Measurements from ENCODE around the gene AKAP12.
"Not testable (repeated sequence)": the region's sequence is repeated elsewhere in the genome, so short reads cannot be mapped to it uniquely, and the experiment has no call there.

AKAP12 gene

GRCh38 chr6:151310852-151311767 lies 71.3 kb downstream of the AKAP12 start:
- POLR2A ChIA-PET = no interaction called here
- CTCF ChIA-PET = no interaction called here
- no peak for DNase-seq (ENCODE audit: extremely low spot score)
- TF ChIP-seq BHLHE40 (IDR thresholded peaks at IDR 0.05; ENCODE audit: borderline replicate concordance) (no peak), LEF1 (IDR thresholded peaks at IDR 0.05; ENCODE audit: borderline replicate concordance) (no peak), ELF4 (IDR thresholded peaks at IDR 0.05) (no peak), SUZ12 (IDR thresholded peaks at IDR 0.05) (no peak), TARDBP (IDR thresholded peaks at IDR 0.05) (no peak), L3MBTL2 (conservative IDR thresholded peaks at IDR 0.05) (no peak), PKNOX1 (IDR thresholded peaks at IDR 0.05) (no peak), ZNF384 (IDR thresholded peaks at IDR 0.05) (no peak), ARNT (IDR thresholded peaks at IDR 0.05) (no peak), FOXA1 (IDR thresholded peaks at IDR 0.05) (no peak), CTBP1 (IDR thresholded peaks at IDR 0.05; ENCODE audit: borderline replicate concordance) (no peak), FOXK2 (IDR thresholded peaks at IDR 0.05) (no peak), SP1 (IDR thresholded peaks at IDR 0.05) (no peak), HDGF (IDR thresholded peaks at IDR 0.05; ENCODE audit: borderline replicate concordance) (no peak), NFRKB (IDR thresholded peaks at IDR 0.05) (no peak), FOXM1 (IDR thresholded peaks at IDR 0.05; ENCODE audit: borderline replicate concordance) (no peak)

GRCh38 chr6:151313066-151313491 lies 73.3 kb downstream of the AKAP12 start:
- no peak for DNase-seq (ENCODE audit: extremely low spot score)
- POLR2A ChIA-PET = no interaction called here
- TF ChIP-seq CTBP1 (IDR thresholded peaks at IDR 0.05; ENCODE audit: borderline replicate concordance) (no peak), FOXK2 (IDR thresholded peaks at IDR 0.05) (no peak), SP1 (IDR thresholded peaks at IDR 0.05) (no peak)
- CTCF ChIA-PET = no interaction called here

- DNase-seq (ENCODE audit: extremely low spot score); CTCF ChIA-PET; POLR2A ChIA-PET: not testable (repeated sequence)
Observed at GRCh38 chr6:151315661-151316060, 75.9 kb downstream of the AKAP12 start.

GRCh38 chr6:151317103-151317994 lies 77.6 kb downstream of the AKAP12 start:
- TF ChIP-seq SUZ12 (IDR thresholded peaks at IDR 0.05) (no peak), ZNF384 (IDR thresholded peaks at IDR 0.05) (no peak)
- ChIA-PET POLR2A (interaction anchor here (0.6 kb wide), 2 partner anchors 9 to 13 kb away, joined by 3 read pairs; no protein-coding TSS in a partner anchor), CTCF (interaction anchor here (1.0 kb wide), 1 partner anchor 17 kb away, joined by 8 read pairs; no protein-coding TSS in a partner anchor)
- DNase-seq (ENCODE audit: extremely low spot score) = no peak

GRCh38 chr6:151317995-151318365 lies 78.2 kb downstream of the AKAP12 start:
- TF ChIP-seq TARDBP (IDR thresholded peaks at IDR 0.05) = no peak
- no peak for TF ChIP-seq ELF4 (IDR thresholded peaks at IDR 0.05)
- TF ChIP-seq SP1 (IDR thresholded peaks at IDR 0.05) = no peak
- no peak for TF ChIP-seq L3MBTL2 (conservative IDR thresholded peaks at IDR 0.05)
- no peak for TF ChIP-seq LEF1 (IDR thresholded peaks at IDR 0.05; ENCODE audit: borderline replicate concordance)
- no peak for TF ChIP-seq ZNF384 (IDR thresholded peaks at IDR 0.05)
- TF ChIP-seq FOXK2 (IDR thresholded peaks at IDR 0.05) = no peak
- no peak for TF ChIP-seq FOXA1 (IDR thresholded peaks at IDR 0.05)
- TF ChIP-seq BHLHE40 (IDR thresholded peaks at IDR 0.05; ENCODE audit: borderline replicate concordance) = no peak
- no peak for TF ChIP-seq SUZ12 (IDR thresholded peaks at IDR 0.05)
- no peak for TF ChIP-seq CTBP1 (IDR thresholded peaks at IDR 0.05; ENCODE audit: borderline replicate concordance)
- TF ChIP-seq ARNT (IDR thresholded peaks at IDR 0.05) = no peak
- no peak for TF ChIP-seq FOXM1 (IDR thresholded peaks at IDR 0.05; ENCODE audit: borderline replicate concordance)
- TF ChIP-seq PKNOX1 (IDR thresholded peaks at IDR 0.05) = no peak
- TF ChIP-seq NFRKB (IDR thresholded peaks at IDR 0.05) = no peak
- TF ChIP-seq HDGF (IDR thresholded peaks at IDR 0.05; ENCODE audit: borderline replicate concordance) = no peak
- CTCF ChIA-PET = interaction anchor here (1.0 kb wide), 1 partner anchor 17 kb away, joined by 8 read pairs; no protein-coding TSS in a partner anchor
- POLR2A ChIA-PET = interaction anchor here (0.6 kb wide), 1 partner anchor 12 kb away, joined by 3 read pairs; no protein-coding TSS in a partner anchor
- no peak for DNase-seq (ENCODE audit: extremely low spot score)

- ChIA-PET POLR2A (no interaction called here), CTCF (no interaction called here)
- no peak for DNase-seq (ENCODE audit: extremely low spot score)
- TF ChIP-seq HDGF (IDR thresholded peaks at IDR 0.05; ENCODE audit: borderline replicate concordance) (no peak), ELF4 (IDR thresholded peaks at IDR 0.05) (no peak), BHLHE40 (IDR thresholded peaks at IDR 0.05; ENCODE audit: borderline replicate concordance) (no peak), PKNOX1 (IDR thresholded peaks at IDR 0.05) (no peak), CTBP1 (IDR thresholded peaks at IDR 0.05; ENCODE audit: borderline replicate concordance) (no peak), L3MBTL2 (conservative IDR thresholded peaks at IDR 0.05) (no peak), TARDBP (IDR thresholded peaks at IDR 0.05) (no peak)
Observed at GRCh38 chr6:151320140-151320539, 80.4 kb downstream of the AKAP12 start.

Data from HEK293T (cell line).